Caco-2 (cell line): ENCODE measurements around the gene PKP2. TPM values are rescaled to one million over a fixed set of nuclear protein-coding genes. Genes with fewer than 3 reads are reported as not detected.

Experiments
- BruUV-seq: library from RNA; stranded (reverse); fragments of 400-500 nt; replicated peaks from 2 replicates; lab custom pipeline; 2021; lab: Mats Ljungman, UMichigan
- CTCF ChIA-PET: fragments of 300-600 bp; sonication (Branson Sonifier 250); formaldehyde crosslinking; loops from one replicate; lab custom pipeline; 2022; ENCODE audit warnings: antibody characterized with exemption; lab: Charles Lee
- POLR2A ChIA-PET: fragments of 300-600 bp; sonication (Branson Sonifier 250); formaldehyde crosslinking; loops from one replicate; lab custom pipeline; 2022; ENCODE audit warnings: antibody characterized with exemption; lab: Charles Lee
- DNase-seq, 2 experiments: peaks; one replicate each; pipeline versions ENCODE4 v3.0.0 to v3.0.0-alpha.2; 2020 to 2022
- H3K27me3 ChIP-seq: replicated peaks from 2 replicates; pipeline ENCODE4 v1.6.0; 2011; ENCODE audit warnings: low read length; ENCODE audit not compliant: control insufficient read depth, insufficient read depth
- H3K36me3 ChIP-seq: 2 replicates; pipeline ENCODE4 v1.5.1; 2011; ENCODE audit warnings: low read length; ENCODE audit not compliant: control insufficient read depth, insufficient read depth
- H3K4me1 ChIP-seq: fragments of 250-450 bp; sonication (Bioruptor Pico); 2 replicates; pipeline ENCODE4 v1.5.1; 2020; ENCODE audit warnings: mild to moderate bottlenecking
- H3K4me3 ChIP-seq: 2 replicates; pipeline ENCODE4 v1.5.1; 2011; ENCODE audit warnings: low read depth, mild to moderate bottlenecking, control low read depth, low read length
- H3K9me3 ChIP-seq: fragments of 250-450 bp; sonication (Bioruptor Pico); 2 replicates; pipeline ENCODE4 v1.5.1; 2020; ENCODE audit warnings: mild to moderate bottlenecking, moderate library complexity
- H3K27ac Mint-ChIP-seq: one replicate; pipeline ENCODE4 v1.8.0; 2022; ENCODE audit warnings: mixed read lengths; ENCODE audit not compliant: unreplicated experiment
- H3K27me3 Mint-ChIP-seq: one replicate; pipeline ENCODE4 v1.8.0; 2022; ENCODE audit warnings: mixed read lengths; ENCODE audit not compliant: insufficient read depth, unreplicated experiment
- H3K36me3 Mint-ChIP-seq: one replicate; pipeline ENCODE4 v1.8.0; 2022; ENCODE audit warnings: mild to moderate bottlenecking, mixed read lengths; ENCODE audit not compliant: insufficient read depth, unreplicated experiment
- H3K4me1 Mint-ChIP-seq: one replicate; pipeline ENCODE4 v1.8.0; 2022; ENCODE audit warnings: low read depth, mixed read lengths; ENCODE audit not compliant: unreplicated experiment
- H3K4me3 Mint-ChIP-seq: one replicate; pipeline ENCODE4 v1.8.0; 2022; ENCODE audit warnings: mild to moderate bottlenecking, moderate library complexity, mixed read lengths; ENCODE audit not compliant: unreplicated experiment
- H3K9me3 Mint-ChIP-seq: one replicate; pipeline ENCODE4 v1.8.0; 2022; ENCODE audit warnings: mixed read lengths; ENCODE audit not compliant: unreplicated experiment
- intact Hi-C: fragments of 100-400 bp; cut with micrococcal nuclease; formaldehyde crosslinking; loops from one replicate; pipeline ENCODE4 v1.10.0; 2022; ENCODE audit not compliant: unreplicated experiment
- total RNA-seq: library from RNA; stranded (reverse); gene quantifications from 2 replicates; pipeline ENCODE4 v1.2.3, GENCODE V29; 2022
- TF ChIP-seq, protein P1 (sequence below), 2 experiments: fragments of 200-600 bp in 1 of 2; IDR thresholded peaks; 1 replicate in 1 of 2; 2 replicates in 1 of 2; pipeline versions ENCODE4 v1.5.1 to v1.8.0; 2011 to 2022; ENCODE audit warnings: antibody characterized with exemption in 1 of 2, control low read depth in 1 of 2, inconsistent platforms in 1 of 2, low read depth in 1 of 2, low read length in 1 of 2, mild to moderate bottlenecking in 1 of 2, moderate library complexity in 1 of 2; ENCODE audit not compliant: insufficient read depth in 1 of 2, severe bottlenecking in 1 of 2, unreplicated experiment in 1 of 2

Gene PKP2
- total RNA-seq, 1 experiment from 2014 or later: 249 TPM

DNA sequence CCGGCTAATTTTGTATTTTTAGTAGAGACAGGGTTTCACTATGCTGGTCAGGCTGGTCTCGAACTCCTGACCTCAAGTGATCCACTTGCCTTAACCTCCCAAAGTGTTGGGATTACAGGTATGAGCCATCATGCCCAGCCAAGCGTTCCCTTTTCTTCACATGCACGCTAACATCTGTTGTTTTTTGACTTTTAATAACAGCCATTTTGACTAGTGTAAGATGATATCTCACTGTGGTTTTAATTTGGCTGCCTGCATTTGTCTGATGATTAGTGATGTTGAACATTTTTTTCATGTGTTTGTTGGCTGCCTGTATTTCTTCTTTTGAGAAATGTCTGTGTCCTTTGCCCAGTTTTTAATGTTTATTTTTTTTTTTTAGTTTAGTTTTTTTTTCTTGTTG lies 130.7 kb downstream of the PKP2 start:
- no peaks in the 10 kb centered on the region for H3K9me3 Mint-ChIP-seq
- no TSS peak for BruUV-seq
- Histone ChIP-seq H3K27me3 (no peaks in the 10 kb centered on the region), H3K36me3 (no peaks in the 10 kb centered on the region), H3K9me3 (no peaks in the 10 kb centered on the region), H3K4me3 (no peak overlapping the region), H3K4me1 (no peaks in the 10 kb centered on the region)
- H3K4me1 Mint-ChIP-seq: no peaks in the 10 kb centered on the region
- H3K27me3 Mint-ChIP-seq: peaks cover 13% of the 10 kb centered on the region
- H3K36me3 Mint-ChIP-seq: no peaks in the 10 kb centered on the region
- ChIA-PET CTCF (no interaction called here), POLR2A (no interaction called here)
- no peak for DNase-seq
- TF ChIP-seq, protein P1, sequence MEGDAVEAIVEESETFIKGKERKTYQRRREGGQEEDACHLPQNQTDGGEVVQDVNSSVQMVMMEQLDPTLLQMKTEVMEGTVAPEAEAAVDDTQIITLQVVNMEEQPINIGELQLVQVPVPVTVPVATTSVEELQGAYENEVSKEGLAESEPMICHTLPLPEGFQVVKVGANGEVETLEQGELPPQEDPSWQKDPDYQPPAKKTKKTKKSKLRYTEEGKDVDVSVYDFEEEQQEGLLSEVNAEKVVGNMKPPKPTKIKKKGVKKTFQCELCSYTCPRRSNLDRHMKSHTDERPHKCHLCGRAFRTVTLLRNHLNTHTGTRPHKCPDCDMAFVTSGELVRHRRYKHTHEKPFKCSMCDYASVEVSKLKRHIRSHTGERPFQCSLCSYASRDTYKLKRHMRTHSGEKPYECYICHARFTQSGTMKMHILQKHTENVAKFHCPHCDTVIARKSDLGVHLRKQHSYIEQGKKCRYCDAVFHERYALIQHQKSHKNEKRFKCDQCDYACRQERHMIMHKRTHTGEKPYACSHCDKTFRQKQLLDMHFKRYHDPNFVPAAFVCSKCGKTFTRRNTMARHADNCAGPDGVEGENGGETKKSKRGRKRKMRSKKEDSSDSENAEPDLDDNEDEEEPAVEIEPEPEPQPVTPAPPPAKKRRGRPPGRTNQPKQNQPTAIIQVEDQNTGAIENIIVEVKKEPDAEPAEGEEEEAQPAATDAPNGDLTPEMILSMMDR (IDR thresholded peaks at IDR 0.05; ENCODE audit: insufficient read depth in 1 of 2, low read depth in 1 of 2, low read length in 1 of 2, severe bottlenecking in 1 of 2, unreplicated experiment in 1 of 2): no peak
- intact Hi-C loops: no loop called here
- H3K4me3 Mint-ChIP-seq: no peak overlapping the region
- no peak overlapping the region for H3K27ac Mint-ChIP-seq

DNA sequence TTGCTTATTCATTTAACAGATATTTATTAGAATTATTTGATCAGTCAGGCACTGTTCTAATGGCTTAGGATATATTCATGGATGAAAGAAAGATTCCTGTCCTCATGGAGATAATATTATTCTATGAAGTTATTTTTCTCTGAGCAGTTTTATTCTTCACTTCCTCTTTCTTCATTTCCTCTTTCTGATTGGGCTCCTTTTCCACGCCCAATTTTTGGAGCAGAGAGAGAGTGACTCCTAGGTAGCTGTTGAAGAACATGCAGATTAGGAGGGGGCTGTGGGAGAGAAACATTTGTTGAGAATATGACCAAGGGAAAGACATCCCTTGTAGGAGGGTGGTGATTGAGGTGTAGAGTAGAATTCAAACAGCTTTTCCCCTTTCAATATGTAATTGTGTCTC lies 134.9 kb downstream of the PKP2 start:
- peaks cover 14% of the 10 kb centered on the region for H3K27me3 Mint-ChIP-seq
- Histone ChIP-seq H3K4me3 (no peak overlapping the region), H3K36me3 (no peaks in the 10 kb centered on the region), H3K4me1 (peaks cover 2% of the 10 kb centered on the region; the same call in 1 of the 2 replicates), H3K9me3 (no peaks in the 10 kb centered on the region), H3K27me3 (no peaks in the 10 kb centered on the region)
- H3K4me3 Mint-ChIP-seq: no peak overlapping the region
- TF ChIP-seq, protein P1 (IDR thresholded peaks at IDR 0.05; ENCODE audit: insufficient read depth in 1 of 2, low read depth in 1 of 2, low read length in 1 of 2, severe bottlenecking in 1 of 2, unreplicated experiment in 1 of 2): no peak
- peaks cover 3% of the 10 kb centered on the region for H3K4me1 Mint-ChIP-seq
- CTCF ChIA-PET: interaction anchor here (0.6 kb wide), 1 partner anchor 1736 kb away, joined by 5 read pairs; no protein-coding TSS in a partner anchor
- intact Hi-C loops: no loop called here
- POLR2A ChIA-PET: no interaction called here
- H3K36me3 Mint-ChIP-seq: no peaks in the 10 kb centered on the region
- H3K27ac Mint-ChIP-seq: no peak overlapping the region
- BruUV-seq: no TSS peak
- H3K9me3 Mint-ChIP-seq: no peaks in the 10 kb centered on the region
- no peak for DNase-seq

GRCh38 chr12:32757157-32757556 lies 139.4 kb downstream of the PKP2 start:
- Mint-ChIP-seq H3K36me3 (peaks cover 32% of the 10 kb centered on the region), H3K27me3 (peaks cover 10% of the 10 kb centered on the region), H3K9me3 (no peaks in the 10 kb centered on the region), H3K27ac (peak overlapping the region; percentile 94), H3K4me1 (peaks cover 9% of the 10 kb centered on the region), H3K4me3 (no peak overlapping the region)
- intact Hi-C loops: loop anchor here (2.0 to 10.0 kb wide), 6 partner anchors 85 to 1190 kb away; no protein-coding TSS in a partner anchor
- ChIA-PET POLR2A (interaction anchor here (0.5 to 0.6 kb wide), 2 partner anchors 98 to 1265 kb away, joined by 4 to 8 read pairs; no protein-coding TSS in a partner anchor), CTCF (interaction anchor here (0.7 to 3.2 kb wide), 3 partner anchors 12 to 190 kb away, joined by 3 to 30 read pairs (median 17); no protein-coding TSS in a partner anchor)
- Histone ChIP-seq H3K4me3 (no peak overlapping the region), H3K4me1 (peaks cover 16% of the 10 kb centered on the region), H3K27me3 (no peaks in the 10 kb centered on the region), H3K9me3 (no peaks in the 10 kb centered on the region), H3K36me3 (0 out of 2 replicates have a peak, but pooled peaks cover 2% of the 10 kb centered on the region)
- no peak for DNase-seq
- BruUV-seq: no TSS peak
- TF ChIP-seq, protein P1 (IDR thresholded peaks at IDR 0.05; ENCODE audit: insufficient read depth in 1 of 2, low read depth in 1 of 2, low read length in 1 of 2, severe bottlenecking in 1 of 2, unreplicated experiment in 1 of 2): no peak
